GM21737 (cell line): Measurements from ENCODE around the gene AGFG1.
A peak's percentile ranks its signal among the peaks of the same experiment; 100 is the strongest.
"Not testable (repeated sequence)": the region's sequence is repeated elsewhere in the genome, so short reads cannot be mapped to it uniquely, and the experiment has no call there.

Source experiments
- ATAC-seq: cut with Tn5 transposase; IDR thresholded peaks from one replicate; pipeline ENCODE4 v1.9.1; 2021; ENCODE audit warnings: mild to moderate bottlenecking, moderate library complexity; ENCODE audit not compliant: unreplicated experiment

AGFG1 gene

DNA sequence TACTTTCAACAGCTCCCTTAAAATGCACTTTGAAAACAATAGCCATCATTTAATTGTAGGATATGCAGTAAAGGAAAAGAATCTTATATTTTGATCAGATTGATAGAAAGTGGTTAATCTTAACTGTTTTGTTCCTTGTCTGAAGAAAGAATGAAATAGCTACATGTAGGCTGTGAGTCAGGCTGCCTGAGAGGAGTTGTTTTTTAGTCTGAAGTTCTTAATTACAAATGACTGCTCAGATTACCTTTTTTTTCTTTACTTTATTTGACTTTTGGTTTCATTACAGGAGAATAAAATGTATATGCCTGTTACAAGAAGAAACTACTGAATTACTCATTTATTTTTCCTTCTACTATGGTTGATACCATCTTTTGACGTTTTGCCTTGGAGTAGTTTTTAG is 56.8 kb downstream of the AGFG1 start:
- ATAC-seq, result no peak

DNA sequence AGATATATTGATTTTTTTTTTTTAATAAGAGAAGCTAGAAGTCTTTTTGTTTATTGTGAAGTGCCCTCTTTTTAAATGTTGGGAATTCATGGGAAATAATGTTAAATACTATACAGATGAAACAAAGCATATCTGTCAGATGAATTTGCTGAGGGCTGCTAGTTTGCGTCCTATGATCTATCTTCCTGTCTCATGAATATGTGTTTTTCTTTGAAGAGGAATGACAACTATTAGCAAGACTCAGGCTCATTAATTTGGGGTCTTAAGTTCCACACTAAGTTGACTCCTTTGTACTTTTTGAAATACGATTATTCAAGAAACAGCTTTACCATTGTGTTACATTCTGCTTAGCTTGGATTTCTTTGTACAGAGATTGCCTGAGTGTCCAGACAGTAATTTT is 57.9 kb downstream of the AGFG1 start:
- no peak for ATAC-seq

DNA sequence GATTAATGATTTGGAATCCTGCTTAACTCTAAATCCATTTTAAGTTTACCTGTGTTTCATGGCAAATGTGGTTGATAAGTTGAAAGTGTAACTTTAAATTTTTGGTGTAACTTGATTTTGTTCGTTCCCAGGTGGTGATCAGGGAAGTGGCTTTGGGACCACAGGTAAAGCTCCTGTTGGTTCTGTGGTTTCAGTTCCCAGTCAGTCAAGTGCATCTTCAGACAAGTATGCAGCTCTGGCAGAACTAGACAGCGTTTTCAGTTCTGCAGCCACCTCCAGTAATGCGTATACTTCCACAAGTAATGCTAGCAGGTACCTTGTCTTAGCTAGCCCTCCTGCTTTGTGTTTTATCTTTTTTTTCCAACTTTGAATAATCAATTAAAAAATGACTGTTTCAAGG is 62.8 kb downstream of the AGFG1 start:
- ATAC-seq, result peak; percentile 79

DNA sequence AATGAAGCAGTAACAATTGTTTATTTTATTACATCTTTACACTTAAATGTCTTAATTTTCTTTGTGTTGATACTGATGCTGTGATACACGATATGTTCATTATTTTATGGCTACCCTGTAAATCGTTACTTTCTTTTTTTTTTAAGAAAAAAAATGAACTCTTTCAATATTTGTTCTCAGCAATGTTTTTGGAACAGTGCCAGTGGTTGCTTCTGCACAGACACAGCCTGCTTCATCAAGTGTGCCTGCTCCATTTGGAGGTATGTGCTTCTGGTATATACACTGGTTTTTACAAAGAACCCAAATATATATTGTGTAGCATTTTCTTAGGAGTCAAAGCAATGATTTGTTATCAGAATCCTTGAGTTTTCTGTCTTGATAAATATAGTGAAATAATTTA is 64.5 kb downstream of the AGFG1 start:
- ATAC-seq, result no peak

DNA sequence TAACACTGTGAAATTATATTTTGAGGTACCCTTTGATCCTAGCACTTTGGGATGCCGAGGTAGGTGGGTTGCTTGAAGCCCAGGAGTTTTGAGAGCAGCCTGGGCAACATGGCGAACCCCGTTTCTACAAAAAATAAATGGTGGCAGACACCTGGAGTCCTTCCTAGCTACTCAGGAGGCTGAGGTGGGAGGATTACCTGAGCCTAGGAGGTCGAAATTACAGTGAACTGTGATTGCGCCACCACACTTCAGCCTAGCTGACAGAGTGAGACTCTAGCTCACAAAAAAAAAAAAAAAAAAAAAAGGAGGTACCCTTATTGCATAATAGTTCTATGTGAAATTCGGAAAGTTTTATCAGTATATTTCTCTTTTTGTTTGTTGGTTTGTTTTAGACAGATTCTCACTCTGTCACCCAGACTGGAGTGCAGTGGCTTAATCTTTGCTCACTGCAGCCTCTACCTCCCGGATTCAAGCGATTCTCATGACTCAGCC is 67.6 kb downstream of the AGFG1 start:
- no peak for ATAC-seq

DNA sequence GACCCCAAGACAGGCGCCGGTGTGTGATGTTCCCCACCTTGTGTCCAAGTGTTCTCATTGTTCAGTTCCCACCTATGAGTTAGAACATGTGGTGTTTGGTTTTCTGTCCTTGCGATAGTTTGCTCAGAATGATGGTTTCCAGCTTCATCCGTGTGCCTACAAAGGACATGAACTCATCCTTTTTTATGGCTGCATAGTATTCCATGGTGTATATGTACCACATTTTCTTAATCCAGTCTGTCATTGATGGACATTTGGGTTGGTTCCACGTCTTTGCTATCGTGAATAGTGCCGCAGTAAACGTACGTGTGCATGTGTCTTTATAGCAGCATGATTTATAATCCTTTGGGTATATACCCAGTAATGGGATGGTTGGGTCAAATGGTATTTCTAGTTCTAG is 68.4 kb downstream of the AGFG1 start:
- not testable (repeated sequence) for ATAC-seq

DNA sequence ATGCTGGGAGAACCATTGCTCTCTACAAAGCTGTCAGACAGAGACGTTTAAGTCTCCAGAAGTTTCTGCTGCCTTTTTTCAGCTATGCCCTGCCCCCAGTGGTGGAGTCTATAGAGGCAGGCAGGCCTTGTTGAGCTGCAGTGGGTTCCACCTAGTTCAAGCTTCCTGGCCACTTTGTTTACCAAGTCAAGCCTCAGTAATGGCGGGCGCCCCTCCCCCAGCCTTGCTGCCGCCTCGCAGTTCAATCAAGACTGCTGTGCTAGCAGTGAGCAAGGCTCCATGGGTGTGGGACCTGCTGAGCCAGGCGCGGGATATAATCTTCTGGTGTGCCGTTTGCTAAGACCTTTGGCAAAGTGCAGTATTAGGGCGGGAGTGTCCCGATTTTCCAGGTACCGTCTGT is 74.0 kb downstream of the AGFG1 start:
- no peak for ATAC-seq

DNA sequence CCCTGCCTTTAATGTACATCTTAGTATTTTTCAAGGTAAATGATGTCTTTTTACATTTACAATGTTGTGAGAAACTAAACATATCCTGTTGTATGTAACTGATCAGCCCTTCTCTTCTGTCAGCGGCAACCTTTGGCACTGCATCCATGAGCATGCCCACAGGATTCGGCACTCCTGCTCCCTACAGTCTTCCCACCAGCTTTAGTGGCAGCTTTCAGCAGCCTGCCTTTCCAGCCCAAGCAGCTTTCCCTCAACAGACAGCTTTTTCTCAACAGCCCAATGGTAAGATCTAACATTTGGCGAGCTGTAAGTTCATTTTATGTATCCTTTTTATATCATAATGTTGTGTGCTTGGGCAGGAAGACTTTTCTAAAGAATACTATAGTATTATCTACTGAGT is 79.9 kb downstream of the AGFG1 start:
- ATAC-seq, result no peak

DNA sequence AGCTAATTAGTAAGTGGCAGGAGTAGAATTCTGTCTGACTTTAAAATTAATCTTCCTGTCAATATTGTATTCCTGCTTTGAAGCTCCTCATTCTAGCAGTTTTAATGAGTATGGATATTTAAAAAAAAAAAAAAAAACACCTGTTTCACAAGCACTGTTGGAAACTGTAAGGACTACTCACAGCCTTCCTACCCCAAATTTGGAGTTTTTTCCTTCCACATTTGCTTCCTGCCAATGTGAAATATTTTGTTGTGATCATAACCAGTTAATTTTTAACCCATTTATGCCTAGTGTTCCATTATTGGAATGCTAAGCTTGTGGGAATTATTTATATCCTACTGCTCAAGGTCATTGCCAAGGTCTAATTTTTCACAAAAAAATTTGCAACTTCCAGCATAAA is 90.6 kb downstream of the AGFG1 start:
- ATAC-seq, result no peak

DNA sequence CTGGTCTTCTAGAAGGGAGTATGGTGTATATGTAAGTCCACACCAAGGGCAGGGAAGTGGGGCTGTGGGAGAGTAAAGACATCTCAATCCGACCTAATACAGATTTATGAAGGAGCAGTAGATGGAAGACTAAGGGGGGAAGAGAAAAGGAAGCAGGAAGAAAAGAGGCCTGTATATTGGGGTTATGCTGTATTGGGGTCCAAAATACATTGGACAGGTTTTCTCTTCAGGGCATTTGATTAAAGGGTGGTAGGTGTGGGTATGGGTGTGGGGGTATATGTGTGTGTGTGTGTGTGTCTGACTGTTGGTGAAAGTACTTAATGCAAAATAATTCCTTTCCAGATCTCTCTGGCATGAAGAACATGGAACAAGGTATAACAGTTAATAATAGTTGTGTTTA is 93.1 kb downstream of the AGFG1 start:
- ATAC-seq, result no peak

DNA sequence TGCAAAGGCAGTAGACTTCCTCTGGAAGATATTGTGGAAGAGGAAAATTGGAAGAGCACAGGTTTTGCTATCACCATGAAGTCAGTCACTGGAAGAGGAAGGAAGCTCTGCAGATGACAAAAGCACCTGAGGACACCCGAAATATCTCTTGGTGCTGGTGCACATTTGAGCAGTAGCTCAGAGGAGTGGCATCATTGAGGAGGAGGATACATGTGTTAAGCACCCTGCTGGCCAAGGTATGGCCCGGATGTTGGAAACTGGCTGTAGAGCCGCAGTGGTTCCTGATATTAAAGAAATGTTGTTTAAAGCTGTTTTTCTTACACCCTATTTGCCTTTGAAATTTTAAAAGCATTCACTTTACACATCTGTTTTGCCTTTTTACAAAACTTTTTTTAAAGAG is 94.1 kb downstream of the AGFG1 start:
- no peak for ATAC-seq

DNA sequence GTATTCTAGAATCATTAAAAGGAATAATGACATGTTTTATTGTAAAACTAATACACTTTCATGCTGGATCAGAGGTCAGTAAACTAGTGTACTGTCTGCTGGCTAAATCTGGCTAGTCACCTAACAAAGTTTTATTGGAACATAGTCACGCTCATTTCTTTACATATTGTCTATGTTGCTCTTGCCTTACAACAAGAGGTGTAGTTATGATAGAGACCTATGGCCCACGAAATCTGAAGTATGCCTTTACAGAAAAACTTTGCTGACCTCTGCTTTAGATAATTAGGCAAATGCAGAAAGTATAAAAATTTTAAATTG is 96.9 kb downstream of the AGFG1 start:
- no peak for ATAC-seq

DNA sequence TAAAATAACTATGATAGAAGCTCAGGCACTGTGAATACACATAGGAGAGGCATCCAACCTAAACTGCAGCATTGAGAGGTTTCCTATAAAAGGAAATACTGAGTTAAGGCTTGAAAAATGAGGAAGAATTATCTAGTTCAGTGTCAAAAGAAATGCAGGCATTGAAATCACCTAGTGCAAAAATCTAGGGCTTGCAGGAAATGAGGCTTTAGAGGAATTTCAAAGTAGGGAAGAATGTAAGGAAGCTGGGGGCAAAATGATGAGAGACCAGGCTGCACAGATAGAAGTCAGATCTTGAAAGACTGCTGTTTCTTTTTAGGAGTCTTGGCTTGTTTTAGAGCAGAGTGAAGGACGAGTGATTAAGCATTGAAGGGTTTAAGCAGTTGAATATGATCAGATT is 98.7 kb downstream of the AGFG1 start:
- no peak for ATAC-seq

DNA sequence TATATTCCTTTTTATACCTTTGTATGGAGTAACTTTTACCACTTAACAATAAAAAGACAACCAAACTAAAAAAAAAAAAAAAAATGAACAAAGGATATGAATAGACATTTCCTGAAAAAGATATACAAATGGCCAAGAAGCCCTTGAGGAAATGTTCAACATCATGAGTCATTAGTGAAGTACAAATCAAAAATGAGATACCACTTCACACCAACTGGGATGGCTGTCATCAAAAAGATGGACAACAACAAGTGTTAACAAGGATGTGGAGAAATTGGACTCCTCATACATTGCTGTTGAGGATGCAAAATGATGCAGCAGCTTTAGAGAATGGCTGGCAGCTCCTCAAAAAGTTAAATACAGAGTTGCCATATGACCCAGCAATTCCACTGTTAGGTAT is 104.2 kb downstream of the AGFG1 start:
- no peak for ATAC-seq

DNA sequence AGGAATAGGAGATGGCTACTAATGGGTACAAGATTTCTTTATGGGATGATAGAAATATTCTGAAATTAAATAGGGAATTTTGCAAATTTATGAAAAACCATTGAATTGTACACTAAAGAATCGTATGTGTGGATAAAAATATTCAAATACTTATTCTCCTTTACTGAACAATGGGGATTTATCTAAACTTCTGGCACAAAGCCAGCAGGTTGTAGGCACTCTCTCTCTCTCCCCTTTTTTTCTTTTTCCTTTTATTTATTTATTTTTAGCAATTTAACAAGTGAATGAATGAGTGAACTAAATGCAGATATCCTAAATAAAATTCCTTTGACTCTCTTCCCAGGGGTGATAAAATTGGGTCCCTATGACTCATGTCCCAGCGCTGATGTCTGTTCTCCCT is 104.9 kb downstream of the AGFG1 start:
- no peak for ATAC-seq

DNA sequence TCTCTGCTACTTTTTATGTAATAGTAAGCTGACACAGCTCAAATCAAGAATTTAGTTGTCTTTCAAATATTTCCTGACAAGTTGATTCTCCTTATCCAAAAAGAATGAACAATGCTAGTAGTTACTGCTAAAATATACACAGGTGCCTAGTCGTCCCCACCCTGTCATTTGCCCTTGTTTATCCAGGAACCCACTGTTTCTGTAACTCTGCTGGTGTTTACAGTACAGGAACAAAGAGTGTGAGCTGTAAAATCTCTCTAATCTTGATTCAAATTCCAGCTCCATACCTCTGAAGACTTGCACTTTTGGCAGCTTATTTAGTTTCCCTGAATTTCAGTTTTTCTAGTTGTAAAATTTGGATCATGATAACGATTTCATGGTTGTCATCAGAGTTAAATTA is 105.6 kb downstream of the AGFG1 start:
- no peak for ATAC-seq

DNA sequence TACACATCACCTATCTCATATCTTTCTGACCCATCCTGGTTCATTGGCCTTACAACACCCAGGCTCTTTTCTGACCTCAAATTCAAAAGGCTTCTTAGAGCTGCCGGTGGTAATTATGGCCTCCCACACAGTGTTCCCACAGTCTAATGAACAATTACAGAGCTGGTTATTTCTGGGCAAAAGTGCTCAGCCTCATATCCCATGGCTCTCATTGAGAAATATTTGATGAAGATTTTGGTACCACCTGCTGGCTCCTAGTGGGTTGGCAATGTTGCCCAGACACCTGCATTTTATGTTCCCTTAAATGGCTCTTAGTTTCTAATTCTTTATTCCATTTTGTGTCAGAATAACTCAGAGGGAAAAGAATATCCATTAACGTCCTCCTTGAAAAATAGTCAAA is 106.7 kb downstream of the AGFG1 start:
- no peak for ATAC-seq

DNA sequence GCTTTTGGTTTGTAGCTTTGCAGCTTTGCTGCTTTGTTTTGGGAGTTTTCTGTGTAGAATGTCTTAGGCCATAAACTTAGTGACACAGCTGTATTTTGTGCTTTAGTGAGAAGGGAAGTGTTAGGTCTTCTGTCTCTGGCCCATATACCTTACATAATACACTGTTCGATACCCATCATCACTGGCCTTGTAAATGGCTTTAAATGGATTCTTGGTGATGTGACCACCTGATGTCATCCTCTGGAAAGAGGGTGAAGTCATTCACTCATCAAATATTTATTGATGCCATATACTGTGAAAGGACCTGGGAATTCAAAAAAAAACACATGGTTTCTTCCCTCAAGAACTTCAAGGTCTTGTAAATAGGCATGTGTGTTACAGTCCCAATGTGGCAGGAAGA is 107.8 kb downstream of the AGFG1 start:
- ATAC-seq, result no peak

DNA sequence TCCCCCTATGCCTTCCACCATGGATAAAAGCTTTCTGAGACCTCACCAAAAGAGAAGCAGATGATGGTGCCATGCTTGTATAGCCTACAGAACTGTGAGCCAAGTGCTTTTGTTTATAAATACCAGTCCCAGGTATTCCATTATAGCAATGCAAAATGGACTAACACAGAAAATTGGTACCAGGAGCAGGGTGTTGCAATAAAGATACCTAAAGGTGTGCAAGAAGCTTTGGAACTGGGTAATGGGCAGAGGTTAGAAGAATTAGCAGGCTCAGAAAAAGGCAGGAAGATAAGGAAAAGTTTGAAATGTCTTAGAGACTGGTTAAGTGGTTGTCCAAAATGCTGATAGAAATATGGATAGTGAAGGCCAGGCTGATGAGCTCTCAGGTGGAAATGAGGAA is 110.4 kb downstream of the AGFG1 start:
- ATAC-seq, result no peak

DNA sequence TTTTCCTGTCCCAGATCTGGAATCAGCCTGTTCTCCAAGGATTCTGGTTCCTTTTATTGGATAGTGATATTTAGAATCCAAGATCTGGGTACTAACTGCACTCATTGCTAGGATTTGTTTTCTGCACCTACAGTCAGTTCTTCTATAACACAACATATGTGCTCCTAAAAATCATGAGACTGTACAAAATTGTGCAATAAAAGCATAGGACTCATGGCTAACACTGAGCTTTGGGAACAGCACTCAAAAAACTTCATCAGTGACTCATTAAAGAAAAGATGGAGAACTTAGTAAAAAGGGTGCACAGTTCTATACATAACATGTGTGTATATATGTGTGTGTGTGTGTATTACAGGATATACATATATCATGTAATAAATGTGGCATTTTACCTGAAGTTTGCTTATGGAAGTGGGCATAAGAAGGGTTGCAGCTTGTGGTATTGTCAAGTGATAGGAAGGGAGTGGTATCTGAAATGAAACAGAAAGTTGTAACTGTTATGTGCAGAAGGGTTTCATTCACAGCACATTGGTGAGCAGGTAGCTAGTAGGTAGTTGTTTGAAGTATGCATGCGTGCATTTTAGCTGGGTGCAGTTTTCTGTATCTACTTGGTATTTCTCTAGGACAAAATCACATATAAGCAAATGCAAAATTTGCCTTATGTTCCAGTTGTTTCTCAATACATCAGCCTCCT is 120.9 kb downstream of the AGFG1 start:
- peak; percentile 46 for ATAC-seq

DNA sequence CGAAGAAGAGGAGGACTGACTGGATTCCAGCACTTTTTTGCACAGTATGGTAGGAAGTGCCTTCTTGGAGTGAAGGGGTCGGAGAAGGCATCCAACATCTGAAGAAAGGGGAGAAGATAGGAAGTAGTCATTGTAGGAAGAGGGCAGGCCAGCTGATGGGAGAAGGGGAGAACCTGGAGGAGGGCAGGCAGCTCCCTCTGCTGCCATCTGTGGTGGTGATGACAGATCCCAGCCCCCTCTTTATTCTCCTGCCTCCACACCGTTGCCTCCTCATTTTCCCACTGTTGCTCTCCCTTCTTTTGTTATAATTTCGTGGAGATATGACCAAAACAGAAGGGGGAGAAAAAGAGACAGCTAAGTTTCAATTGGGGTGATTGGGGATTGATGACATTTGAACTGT is 123.8 kb downstream of the AGFG1 start:
- ATAC-seq, result no peak

DNA sequence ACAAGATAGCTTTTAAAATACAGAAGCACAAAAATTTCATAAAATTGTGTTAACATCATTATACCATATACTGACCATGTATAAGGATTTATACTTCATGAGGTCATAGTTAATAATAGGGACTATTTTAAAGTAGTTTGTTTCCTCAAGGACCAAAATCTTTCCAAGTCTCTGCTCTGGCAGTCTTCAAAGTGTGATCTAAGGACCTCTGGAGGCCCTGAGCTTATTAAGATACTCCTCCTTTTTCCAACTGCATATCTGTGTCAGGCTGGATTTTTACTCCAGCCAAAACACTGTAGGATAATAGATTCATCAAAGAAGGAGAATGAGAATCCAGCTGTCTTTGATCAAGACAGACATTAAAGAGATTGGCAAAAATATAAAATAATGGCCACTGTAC is 125.1 kb downstream of the AGFG1 start:
- no peak for ATAC-seq

DNA sequence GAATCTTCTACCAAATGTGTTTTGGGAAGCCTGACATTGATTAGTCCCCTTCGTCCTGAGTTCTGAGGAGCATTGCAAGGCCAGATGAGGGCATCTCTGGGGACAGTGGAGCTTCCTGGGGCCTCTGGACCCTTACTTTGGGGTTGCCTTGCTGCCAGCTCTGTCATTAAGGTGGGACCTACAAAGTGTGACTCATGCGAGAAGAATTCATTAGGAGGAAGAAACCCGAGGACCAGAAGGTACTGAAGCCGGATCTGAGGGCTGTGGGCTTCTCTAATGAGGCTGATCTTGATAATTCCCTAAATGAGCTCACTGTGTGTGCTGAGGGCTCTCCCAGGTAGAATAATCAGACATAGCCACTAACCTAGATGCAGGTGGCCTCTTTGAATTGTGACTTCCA is 126.0 kb downstream of the AGFG1 start:
- no peak for ATAC-seq
